HCT116 (cell line): Measurements from ENCODE around the gene TYMS.

ENCODE experiments used
- JUND ChIP-seq: IDR thresholded peaks from 2 replicates; pipeline ENCODE4 v1.6.1; 2012
- POLR2A ChIP-seq: IDR thresholded peaks from 2 replicates; pipeline ENCODE4 v1.7.0; 2011; ENCODE audit warnings: borderline replicate concordance; ENCODE audit not compliant: insufficient read depth, insufficient read length; ENCODE audit errors: extremely low read depth
- SRF ChIP-seq: IDR thresholded peaks from 2 replicates; pipeline ENCODE4 v1.6.1; 2012; ENCODE audit warnings: low read depth
- TF ChIP-seq, protein P1 (sequence below), 3 experiments: fragments of 200-600 bp in 1 of 3; sonication (generic) in 1 of 3; IDR thresholded peaks in 2 of 3; conservative IDR thresholded peaks in 1 of 3; 2 replicates each; pipeline ENCODE4 v1.5.1; 2012 to 2017; ENCODE audit warnings: low read depth in 2 of 3, low read length in 2 of 3, antibody characterized with exemption in 1 of 3, borderline replicate concordance in 1 of 3, control low read depth in 1 of 3, mild to moderate bottlenecking in 1 of 3, mixed read lengths in 1 of 3, mixed run types in 1 of 3, moderate library complexity in 1 of 3; ENCODE audit not compliant: insufficient read depth in 1 of 3

DNA sequence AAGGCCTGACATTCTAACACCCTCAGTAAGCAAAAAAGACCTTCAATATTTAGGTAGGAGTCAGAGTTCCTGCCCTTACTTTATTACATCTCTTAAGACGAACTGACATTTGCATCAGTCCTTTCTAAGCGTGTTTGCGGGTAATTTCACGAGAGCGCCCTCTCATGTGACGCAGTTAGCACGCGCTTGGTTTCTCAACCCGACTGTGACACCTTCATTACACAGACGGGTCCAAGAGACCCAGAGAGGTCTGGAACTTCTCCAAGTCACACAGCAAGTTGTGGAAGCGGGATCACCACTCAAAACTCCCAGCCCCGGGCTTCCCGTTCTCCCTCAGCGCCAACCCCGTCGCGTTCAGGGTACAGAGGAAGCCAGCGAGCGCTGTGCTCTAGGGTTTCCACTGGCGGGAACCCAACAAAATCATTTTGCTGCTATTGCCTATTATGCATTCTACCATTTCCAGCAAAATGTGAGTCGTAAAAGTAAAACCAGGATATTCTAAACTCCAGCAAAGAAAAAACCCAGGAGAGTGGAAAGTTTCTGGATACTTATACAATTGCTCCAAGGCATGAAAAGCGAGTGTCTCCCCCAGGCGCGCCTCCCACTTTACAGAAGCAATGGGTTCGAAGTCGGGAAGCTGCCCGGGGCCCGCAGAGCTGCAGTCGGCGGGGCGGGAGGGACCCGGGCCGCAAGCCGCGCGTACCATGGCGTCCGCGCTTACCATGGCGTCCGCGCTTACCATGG, 54.4 kb downstream of the TYMS start:
- TF ChIP-seq POLR2A (peak; percentile 47), SRF (no peak), JUND (no peak)
- TF ChIP-seq, protein P1, sequence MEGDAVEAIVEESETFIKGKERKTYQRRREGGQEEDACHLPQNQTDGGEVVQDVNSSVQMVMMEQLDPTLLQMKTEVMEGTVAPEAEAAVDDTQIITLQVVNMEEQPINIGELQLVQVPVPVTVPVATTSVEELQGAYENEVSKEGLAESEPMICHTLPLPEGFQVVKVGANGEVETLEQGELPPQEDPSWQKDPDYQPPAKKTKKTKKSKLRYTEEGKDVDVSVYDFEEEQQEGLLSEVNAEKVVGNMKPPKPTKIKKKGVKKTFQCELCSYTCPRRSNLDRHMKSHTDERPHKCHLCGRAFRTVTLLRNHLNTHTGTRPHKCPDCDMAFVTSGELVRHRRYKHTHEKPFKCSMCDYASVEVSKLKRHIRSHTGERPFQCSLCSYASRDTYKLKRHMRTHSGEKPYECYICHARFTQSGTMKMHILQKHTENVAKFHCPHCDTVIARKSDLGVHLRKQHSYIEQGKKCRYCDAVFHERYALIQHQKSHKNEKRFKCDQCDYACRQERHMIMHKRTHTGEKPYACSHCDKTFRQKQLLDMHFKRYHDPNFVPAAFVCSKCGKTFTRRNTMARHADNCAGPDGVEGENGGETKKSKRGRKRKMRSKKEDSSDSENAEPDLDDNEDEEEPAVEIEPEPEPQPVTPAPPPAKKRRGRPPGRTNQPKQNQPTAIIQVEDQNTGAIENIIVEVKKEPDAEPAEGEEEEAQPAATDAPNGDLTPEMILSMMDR (IDR thresholded peaks at IDR 0.05 in 2 of 3, conservative IDR thresholded peaks at IDR 0.05 in 1 of 3; ENCODE audit: borderline replicate concordance in 1 of 3, insufficient read depth in 1 of 3, low read depth in 2 of 3, low read length in 2 of 3) = 0 out of 6 replicates have a peak, but pooled peaks of 1 of the 3 experiments have one; percentile 7
